SU-DHL-6 (cell line): ENCODE data around the gene YPEL3.

Source experiments
- H2AFZ ChIP-seq: fragments of 200-600 bp; sonication (generic); 2 replicates; pipeline ENCODE4 v1.6.1; 2014; ENCODE audit warnings: low read depth, mild to moderate bottlenecking, moderate library complexity, mixed read lengths, antibody characterized with exemption, low read length; ENCODE audit not compliant: severe bottlenecking
- H3F3A ChIP-seq: fragments of 200-600 bp; shearing (Covaris generic); 2 replicates; pipeline ENCODE4 v1.6.0; 2016; ENCODE audit warnings: antibody characterized with exemption, mild to moderate bottlenecking; ENCODE audit not compliant: insufficient read depth
- H3K27ac ChIP-seq: fragments of 200-600 bp; sonication (generic); 2 replicates; pipeline ENCODE4 v1.5.1; 2016; ENCODE audit warnings: low read depth, mild to moderate bottlenecking, low read length, moderate library complexity, mixed read lengths
- H3K27me3 ChIP-seq: fragments of 200-600 bp; sonication (generic), shearing (Covaris generic); 2 replicates; pipeline ENCODE4 v1.6.0; 2014; ENCODE audit warnings: mild to moderate bottlenecking, low read length
- H3K36me3 ChIP-seq: fragments of 200-600 bp; sonication (generic); 2 replicates; pipeline ENCODE4 v1.6.1; 2014; ENCODE audit warnings: mild to moderate bottlenecking, low read length, mixed read lengths
- H3K4me2 ChIP-seq: fragments of 300-600, 200-600 bp; shearing (Covaris generic), sonication (generic); 2 replicates; pipeline ENCODE4 v1.6.0; 2014; ENCODE audit warnings: low read length, low read depth, mild to moderate bottlenecking; ENCODE audit not compliant: poor library complexity, severe bottlenecking
- H3K4me3 ChIP-seq: fragments of 200-600 bp; sonication (generic); 2 replicates; pipeline ENCODE4 v1.5.1; 2014; ENCODE audit warnings: antibody characterized with exemption, low read length, mild to moderate bottlenecking, mixed read lengths; ENCODE audit not compliant: insufficient read depth, poor library complexity, severe bottlenecking
- H3K79me2 ChIP-seq: fragments of 200-600 bp; sonication (generic); 2 replicates; pipeline ENCODE4 v1.6.1; 2014; ENCODE audit warnings: mild to moderate bottlenecking, low read length, moderate library complexity; ENCODE audit not compliant: insufficient read depth
- H3K9ac ChIP-seq: fragments of 200-600 bp; sonication (generic); 2 replicates; pipeline ENCODE4 v1.7.0; 2014; ENCODE audit warnings: mild to moderate bottlenecking, low read length
- H3K9me2 ChIP-seq: fragments of 200-600 bp; sonication (generic); replicated peaks from 2 replicates; pipeline ENCODE4 v1.6.1; 2014; ENCODE audit warnings: low read length; ENCODE audit not compliant: insufficient read depth
- H3K9me3 ChIP-seq: fragments of 200-600 bp; sonication (generic); 2 replicates; pipeline ENCODE4 v1.6.1; 2014; ENCODE audit warnings: low read length, mixed read lengths; ENCODE audit not compliant: insufficient read depth
- H4K20me1 ChIP-seq: fragments of 200-600 bp; sonication (generic); 2 replicates; pipeline ENCODE4 v1.6.1; 2014; ENCODE audit warnings: low read depth, mild to moderate bottlenecking, antibody characterized with exemption, low read length, moderate library complexity, mixed read lengths
- CTCF ChIP-seq: fragments of 200-600 bp; sonication (generic); IDR thresholded peaks from one replicate; pipeline ENCODE4 v1.5.1; 2017; ENCODE audit warnings: antibody characterized with exemption, mild to moderate bottlenecking, low read length, moderate library complexity; ENCODE audit not compliant: insufficient read depth, poor library complexity, severe bottlenecking
- EZH2phosphoT487 ChIP-seq: fragments of 200-600 bp; sonication (generic), shearing (Covaris generic); conservative IDR thresholded peaks from 2 replicates; pipeline ENCODE4 v1.6.1; 2018; ENCODE audit warnings: mild to moderate bottlenecking, antibody characterized with exemption, low read length, moderate library complexity, mixed read lengths

Gene YPEL3

DNA sequence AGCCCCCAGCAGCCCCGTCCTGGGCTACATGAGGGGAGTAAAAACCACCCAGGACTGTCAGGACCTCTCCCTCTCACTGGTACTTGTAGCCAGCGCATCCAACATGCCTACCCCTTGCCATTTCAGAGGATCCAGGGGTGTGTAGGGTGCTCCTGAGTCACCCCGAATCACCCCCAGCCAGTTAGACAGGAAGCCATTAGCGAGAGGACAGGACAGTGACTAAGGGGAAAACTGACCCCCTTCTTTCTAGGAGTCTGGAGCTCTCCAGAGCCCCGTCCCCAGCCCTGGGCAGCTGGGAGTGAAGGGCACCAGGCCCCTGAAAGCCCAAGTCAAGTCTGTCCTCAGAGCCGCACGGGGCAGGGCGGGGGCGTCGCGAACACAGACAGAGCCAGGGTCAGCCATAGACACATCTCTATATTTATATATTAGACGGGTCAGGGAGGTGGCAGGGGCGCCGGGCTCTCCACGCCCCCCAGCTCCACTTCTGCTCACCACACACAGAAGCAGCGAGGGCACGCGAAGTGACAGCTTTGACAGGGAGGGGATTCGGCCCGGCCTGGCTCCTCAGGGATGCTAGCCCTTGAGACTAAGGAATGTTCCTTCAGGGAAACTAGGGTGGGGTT is 17.8 kb upstream of the YPEL3 start:
- H2AFZ ChIP-seq: no peak overlapping the region
- no peak overlapping the region for H3K9ac ChIP-seq
- H3F3A ChIP-seq: peaks cover 7% of the 10 kb centered on the region; the same call in 1 of the 2 replicates
- H3K9me3 ChIP-seq: no peaks in the 10 kb centered on the region
- no peak overlapping the region for H3K27ac ChIP-seq
- H3K4me3 ChIP-seq: no peak overlapping the region
- no peaks in the 10 kb centered on the region for H3K79me2 ChIP-seq
- no peaks in the 10 kb centered on the region for H3K36me3 ChIP-seq
- TF ChIP-seq CTCF (no peak), EZH2phosphoT487 (no peak)
- H3K9me2 ChIP-seq: no peaks in the 10 kb centered on the region
- H3K4me2 ChIP-seq: no peak overlapping the region
- H4K20me1 ChIP-seq: no peaks in the 10 kb centered on the region
- no peaks in the 10 kb centered on the region for H3K27me3 ChIP-seq

DNA sequence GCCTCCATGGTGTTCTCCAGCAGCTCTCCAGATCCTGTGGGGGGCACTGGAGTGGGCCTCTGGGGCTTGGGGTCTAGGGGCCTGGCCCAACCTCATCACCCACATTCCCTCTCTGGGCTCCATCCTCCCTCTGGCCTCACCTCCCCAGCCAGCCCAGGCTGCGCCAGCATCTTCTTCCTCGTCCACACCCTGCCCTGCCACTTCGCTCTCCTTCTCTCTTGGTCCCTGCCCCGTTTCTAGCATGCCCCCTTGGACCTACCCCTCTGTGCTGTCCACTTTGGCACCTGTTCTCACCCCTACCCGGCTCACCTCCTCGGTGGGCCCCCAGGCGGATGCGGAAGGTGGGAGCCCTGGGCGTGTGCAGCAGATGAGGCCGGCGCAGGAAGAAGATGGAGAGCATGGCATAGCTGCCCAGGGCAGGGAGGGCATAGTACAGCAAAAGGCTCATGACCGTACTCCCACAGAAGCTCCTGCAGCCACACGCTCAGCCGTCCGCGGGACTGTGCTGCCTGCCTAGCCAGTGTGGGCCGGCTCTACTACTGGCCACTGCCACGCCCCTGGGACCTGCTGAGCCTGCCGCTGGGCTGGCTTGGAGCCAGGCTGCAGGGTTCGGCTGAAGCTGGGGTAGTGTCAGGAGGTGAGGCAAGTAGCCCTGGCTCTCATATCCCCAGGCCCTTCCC is 17.2 kb upstream of the YPEL3 start, which contains the start of gene GDPD3:
Gene GDPD3 (minus strand): TSS at position 507 of the 680 bp plus-strand sequence. CDS start 59 bp downstream, at position 448.
- H3K4me3 ChIP-seq: no peak within 1 kb of the TSS
- H3K4me2 ChIP-seq: no peak within 1 kb of the TSS
- no peaks in the 10 kb centered on the region for H4K20me1 ChIP-seq
- H3K9me3 ChIP-seq: no peaks in the 10 kb centered on the region
- no peaks in the 10 kb centered on the region for H3K36me3 ChIP-seq
- H3K9ac ChIP-seq: no peak within 1 kb of the TSS
- no peaks in the 10 kb centered on the region for H3K27me3 ChIP-seq
- no peak within 1 kb of the TSS for H2AFZ ChIP-seq
- H3K27ac ChIP-seq: no peak within 1 kb of the TSS
- TF ChIP-seq CTCF: no peak
- TF ChIP-seq EZH2phosphoT487: no peak
- no peaks in the 10 kb centered on the region for H3K79me2 ChIP-seq
- H3K9me2 ChIP-seq: no peaks in the 10 kb centered on the region
- H3F3A ChIP-seq: peaks cover 7% of the 10 kb centered on the region; the same call in 1 of the 2 replicates

DNA sequence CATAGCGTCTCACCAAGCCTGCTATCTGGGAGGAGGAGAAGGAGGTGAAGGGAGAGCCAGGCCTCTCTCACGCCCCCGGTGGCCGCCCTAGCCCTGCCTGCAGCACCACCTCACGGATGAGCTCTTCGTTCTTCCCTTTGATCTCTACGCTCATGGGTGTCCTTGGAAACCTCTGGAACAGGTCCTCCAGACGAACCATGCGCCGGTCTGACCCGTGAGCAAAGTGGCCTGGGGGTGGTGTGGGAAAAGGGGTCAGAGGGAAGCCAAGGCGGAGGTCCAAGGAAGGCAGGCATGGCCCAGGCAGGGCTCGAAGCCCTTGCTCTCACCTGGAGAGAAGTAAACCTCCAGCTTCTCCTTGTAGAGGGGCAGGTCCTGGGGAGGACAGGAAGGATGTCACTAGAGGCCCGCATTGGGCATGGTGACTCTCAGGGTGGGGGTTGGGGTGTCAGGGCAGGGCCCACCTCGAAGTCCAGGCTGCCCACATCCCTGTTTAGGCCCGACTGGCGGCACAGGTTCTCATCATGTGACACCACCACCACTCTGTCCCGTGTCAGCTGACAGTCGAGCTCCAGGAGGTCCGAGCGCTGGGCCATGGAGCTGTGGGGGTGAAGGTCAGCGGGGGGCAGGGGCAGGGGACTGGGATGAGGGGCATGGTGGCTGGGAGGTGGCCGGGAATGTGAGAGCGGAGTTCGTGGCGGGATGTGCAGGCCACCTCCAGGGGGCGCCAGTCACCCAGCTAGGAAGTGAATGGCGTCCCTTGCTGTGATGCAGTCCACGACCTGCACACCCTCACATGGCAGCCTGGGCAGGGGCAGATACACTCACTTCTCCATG is 16.4 kb upstream of the YPEL3 start:
- Histone ChIP-seq H3K27me3 (no peaks in the 10 kb centered on the region), H2AFZ (no peak overlapping the region), H3F3A (peaks cover 7% of the 10 kb centered on the region; the same call in 1 of the 2 replicates), H3K9ac (no peak overlapping the region), H3K9me3 (no peaks in the 10 kb centered on the region), H3K9me2 (no peaks in the 10 kb centered on the region), H3K4me3 (no peak overlapping the region), H4K20me1 (no peaks in the 10 kb centered on the region), H3K36me3 (no peaks in the 10 kb centered on the region), H3K79me2 (no peaks in the 10 kb centered on the region), H3K27ac (no peak overlapping the region), H3K4me2 (no peak overlapping the region)
- TF ChIP-seq EZH2phosphoT487: no peak
- peak; percentile 66 for TF ChIP-seq CTCF
